GM12878 (cell line): Measurements from ENCODE around the gene MYO3A.

ENCODE experiments used
- SIN3A ChIP-seq: IDR thresholded peaks from 2 replicates; pipeline ENCODE4 v1.6.1; 2012; ENCODE audit warnings: low read depth, low read length, improper control_type of control experiment
- TF ChIP-seq, protein P1 (sequence below), 3 experiments: IDR thresholded peaks in 2 of 3; conservative IDR thresholded peaks in 1 of 3; 2 replicates each; pipeline ENCODE4 v1.5.1; 2011; ENCODE audit warnings: low read depth in 3 of 3, low read length in 3 of 3, mild to moderate bottlenecking in 3 of 3, control low read depth in 2 of 3, moderate library complexity in 2 of 3, inconsistent platforms in 1 of 3, mixed read lengths in 1 of 3; ENCODE audit not compliant: control insufficient read depth in 2 of 3, insufficient read depth in 1 of 3; ENCODE audit errors: extremely low read depth in 1 of 3

- TF ChIP-seq, protein P1, sequence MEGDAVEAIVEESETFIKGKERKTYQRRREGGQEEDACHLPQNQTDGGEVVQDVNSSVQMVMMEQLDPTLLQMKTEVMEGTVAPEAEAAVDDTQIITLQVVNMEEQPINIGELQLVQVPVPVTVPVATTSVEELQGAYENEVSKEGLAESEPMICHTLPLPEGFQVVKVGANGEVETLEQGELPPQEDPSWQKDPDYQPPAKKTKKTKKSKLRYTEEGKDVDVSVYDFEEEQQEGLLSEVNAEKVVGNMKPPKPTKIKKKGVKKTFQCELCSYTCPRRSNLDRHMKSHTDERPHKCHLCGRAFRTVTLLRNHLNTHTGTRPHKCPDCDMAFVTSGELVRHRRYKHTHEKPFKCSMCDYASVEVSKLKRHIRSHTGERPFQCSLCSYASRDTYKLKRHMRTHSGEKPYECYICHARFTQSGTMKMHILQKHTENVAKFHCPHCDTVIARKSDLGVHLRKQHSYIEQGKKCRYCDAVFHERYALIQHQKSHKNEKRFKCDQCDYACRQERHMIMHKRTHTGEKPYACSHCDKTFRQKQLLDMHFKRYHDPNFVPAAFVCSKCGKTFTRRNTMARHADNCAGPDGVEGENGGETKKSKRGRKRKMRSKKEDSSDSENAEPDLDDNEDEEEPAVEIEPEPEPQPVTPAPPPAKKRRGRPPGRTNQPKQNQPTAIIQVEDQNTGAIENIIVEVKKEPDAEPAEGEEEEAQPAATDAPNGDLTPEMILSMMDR (IDR thresholded peaks at IDR 0.05 in 2 of 3, conservative IDR thresholded peaks at IDR 0.05 in 1 of 3; ENCODE audit: control insufficient read depth in 2 of 3, extremely low read depth in 1 of 3, insufficient read depth in 1 of 3, low read depth in 3 of 3, low read length in 3 of 3) = no peak
- TF ChIP-seq SIN3A = no peak
These were observed 133.7 kb downstream of the MYO3A start for GRCh38 chr10:26067680-26068079.
